HG03342 (cell line): Measurements from ENCODE around the gene PFKFB4.
"Not testable (repeated sequence)": the region's sequence is repeated elsewhere in the genome, so short reads cannot be mapped to it uniquely, and the experiment has no call there.

Experiments used
- ATAC-seq: cut with Tn5 transposase; IDR thresholded peaks from one replicate; pipeline ENCODE4 v1.9.1; 2021; ENCODE audit warnings: mild to moderate bottlenecking, moderate library complexity; ENCODE audit not compliant: unreplicated experiment

Gene PFKFB4

GRCh38 chr3:48535578-48535977 lies 21.0 kb downstream of the PFKFB4 start:
- ATAC-seq, result no peak

GRCh38 chr3:48532977-48533337 lies 23.6 kb downstream of the PFKFB4 start:
- ATAC-seq, result no peak

- ATAC-seq, result no peak
Measured at GRCh38 chr3:48532271-48532976, 24.2 kb downstream of the PFKFB4 start.

- not testable (repeated sequence) for ATAC-seq
Measured at GRCh38 chr3:48530701-48531100, 25.9 kb downstream of the PFKFB4 start.

- ATAC-seq, result no peak
Measured at GRCh38 chr3:48528754-48529153, 27.8 kb downstream of the PFKFB4 start.

GRCh38 chr3:48528048-48528447 lies 28.6 kb downstream of the PFKFB4 start:
- no peak for ATAC-seq

GRCh38 chr3:48524970-48525369 lies 31.6 kb downstream of the PFKFB4 start:
- no peak for ATAC-seq

GRCh38 chr3:48521635-48522034 lies 35.0 kb downstream of the PFKFB4 start:
- ATAC-seq, result no peak

- ATAC-seq, result no peak
Measured at GRCh38 chr3:48519277-48519643, 37.3 kb downstream of the PFKFB4 start.

GRCh38 chr3:48518638-48519276 lies 37.8 kb downstream of the PFKFB4 start:
- no peak for ATAC-seq

GRCh38 chr3:48518069-48518468 lies 38.5 kb downstream of the PFKFB4 start:
- no peak for ATAC-seq

GRCh38 chr3:48516571-48516970 lies 40.0 kb downstream of the PFKFB4 start:
- no peak for ATAC-seq

- no peak for ATAC-seq
Measured at GRCh38 chr3:48514431-48515227, 42.0 kb downstream of the PFKFB4 start.

- ATAC-seq, result no peak
Measured at GRCh38 chr3:48511551-48511950, 45.1 kb downstream of the PFKFB4 start.

GRCh38 chr3:48507256-48508061 lies 49.1 kb downstream of the PFKFB4 start:
- ATAC-seq, result peak; percentile 63

GRCh38 chr3:48505968-48506504 lies 50.6 kb downstream of the PFKFB4 start:
- no peak for ATAC-seq

- ATAC-seq, result no peak
Measured at GRCh38 chr3:48505146-48505545, 51.5 kb downstream of the PFKFB4 start.

GRCh38 chr3:48504051-48504946 lies 52.3 kb downstream of the PFKFB4 start, which contains the start of gene SHISA5:
TSS of gene SHISA5 (minus strand) at chr3:48504174. CDS start at chr3:48504094, 80 bp downstream.
- no peak for ATAC-seq

GRCh38 chr3:48503401-48504050 lies 53.1 kb downstream of the PFKFB4 start:
- no peak for ATAC-seq
